NCI-H1417 treated with DMSO at 0.1 percent for 48 hours (cell line): ENCODE results near the gene AHCYL2.
"Not testable (repeated sequence)": the region's sequence is repeated elsewhere in the genome, so short reads cannot be mapped to it uniquely, and the experiment has no call there.

Source experiments
- DNase-seq: peaks from one replicate; lab custom pipeline; 2025; lab: John Stamatoyannopoulos, UW

The AHCYL2 gene

GRCh38 chr7:129426482-129426881 lies 201.7 kb downstream of the AHCYL2 start:
- DNase-seq: no peak

DNA sequence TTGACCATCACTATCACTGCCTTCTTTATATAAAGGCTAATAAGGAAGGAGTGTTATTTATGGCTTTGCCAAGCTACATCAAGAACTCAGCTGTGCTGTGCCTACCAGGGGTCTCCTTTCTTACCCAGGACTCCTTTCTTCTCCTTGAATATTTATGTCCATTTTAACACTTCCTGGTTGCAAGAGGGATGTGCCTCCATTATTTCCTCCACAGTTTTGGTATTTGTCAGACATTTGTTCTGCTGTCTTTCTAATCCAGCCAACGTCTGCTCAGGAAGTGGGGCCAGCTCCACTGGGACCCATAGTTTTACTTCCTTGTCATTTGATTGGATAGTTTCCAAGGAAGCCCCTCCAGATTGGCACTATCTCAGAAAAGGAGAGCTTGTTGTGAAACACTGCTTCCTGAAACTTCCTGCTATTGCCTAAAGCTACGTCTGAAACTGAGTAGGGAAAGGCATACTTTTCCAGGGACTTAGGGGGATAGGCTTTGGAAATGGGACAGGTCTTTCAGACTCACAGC lies 202.8 kb downstream of the AHCYL2 start:
- DNase-seq: no peak

DNA sequence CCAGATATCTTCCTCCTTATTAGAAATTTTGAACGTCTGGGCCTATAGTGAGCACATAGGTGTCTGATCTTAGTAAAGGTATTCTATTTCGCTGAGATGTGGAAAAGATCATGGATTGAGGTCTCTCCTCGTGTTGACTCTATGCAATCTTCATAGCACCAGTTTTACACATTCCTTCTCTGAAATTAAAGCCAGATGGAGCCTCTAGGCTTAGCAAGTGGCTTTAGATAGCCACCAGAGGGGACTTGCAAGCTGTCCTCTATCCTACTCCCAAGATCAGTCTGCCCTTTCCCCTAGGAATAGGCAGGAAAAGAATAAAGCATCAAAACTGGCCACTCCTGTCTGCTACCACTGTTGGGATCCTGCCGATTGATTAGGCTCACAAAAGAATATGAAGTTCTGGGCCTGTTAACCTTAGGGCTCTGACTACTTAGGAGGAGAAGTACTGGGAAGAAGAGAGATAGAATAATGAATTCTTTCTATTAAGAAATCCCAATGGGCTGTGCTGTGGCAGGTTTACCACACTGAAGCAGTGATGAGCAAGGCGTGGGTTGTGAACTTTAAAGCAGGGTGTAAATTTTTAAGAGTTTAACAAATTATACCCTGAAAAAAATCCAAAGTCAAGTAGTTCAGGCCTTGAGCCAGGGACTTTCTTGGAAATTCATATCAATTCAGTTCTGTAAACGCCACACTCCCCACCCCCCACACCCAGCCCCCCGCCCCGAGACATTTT lies 207.2 kb downstream of the AHCYL2 start:
- no peak for DNase-seq

DNA sequence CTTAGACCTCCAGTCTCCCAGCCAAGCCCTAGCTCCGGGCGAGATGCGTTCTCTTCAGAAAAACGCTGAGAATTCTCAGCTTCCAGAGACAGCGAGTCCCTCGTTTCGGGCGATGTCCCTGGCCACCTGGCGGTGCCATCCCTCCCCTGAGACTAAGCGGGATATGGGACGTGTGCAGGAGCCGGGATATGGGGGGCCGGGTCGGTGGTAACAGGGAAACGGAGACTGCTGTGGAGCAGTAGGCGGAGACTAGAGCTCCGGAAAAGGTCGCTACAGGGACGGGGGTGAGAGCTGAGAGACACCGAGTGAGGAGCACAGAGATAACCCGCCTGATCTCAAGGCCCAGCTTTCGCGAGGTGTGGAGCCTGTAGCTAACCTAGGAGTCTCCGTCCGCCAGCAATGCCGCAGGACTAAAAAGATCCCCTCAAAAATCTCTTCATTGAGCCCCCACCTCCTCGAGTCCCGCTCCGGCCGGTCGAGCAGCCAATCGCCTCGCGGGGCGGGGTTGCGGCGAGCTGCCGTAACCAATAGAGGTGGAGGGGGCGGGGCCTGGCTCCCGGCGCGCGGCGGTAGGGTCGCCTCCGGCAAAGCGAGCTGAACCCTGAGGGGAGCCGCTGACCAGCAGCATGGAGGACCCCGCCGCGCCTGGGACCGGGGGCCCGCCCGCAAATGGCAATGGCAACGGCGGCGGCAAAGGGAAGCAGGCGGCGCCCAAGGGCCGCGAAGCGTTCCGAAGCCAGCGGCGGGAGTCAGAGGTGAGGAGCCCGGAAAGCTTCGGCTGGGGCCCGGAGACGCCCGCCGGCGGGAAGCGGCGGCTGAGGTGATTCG lies 209.2 kb downstream of the AHCYL2 start, which contains the start of gene STRIP2:
Gene STRIP2, plus strand, starts transcription at position 586 of the 828 bp plus-strand sequence. Its CDS starts 41 bp downstream, at position 627.
- peak; percentile 89 for DNase-seq

- DNase-seq: no peak
Measured at GRCh38 chr7:129434675-129435318, 210.0 kb downstream of the AHCYL2 start.

- no peak for DNase-seq
Measured at GRCh38 chr7:129435414-129435829, 210.6 kb downstream of the AHCYL2 start.

DNA sequence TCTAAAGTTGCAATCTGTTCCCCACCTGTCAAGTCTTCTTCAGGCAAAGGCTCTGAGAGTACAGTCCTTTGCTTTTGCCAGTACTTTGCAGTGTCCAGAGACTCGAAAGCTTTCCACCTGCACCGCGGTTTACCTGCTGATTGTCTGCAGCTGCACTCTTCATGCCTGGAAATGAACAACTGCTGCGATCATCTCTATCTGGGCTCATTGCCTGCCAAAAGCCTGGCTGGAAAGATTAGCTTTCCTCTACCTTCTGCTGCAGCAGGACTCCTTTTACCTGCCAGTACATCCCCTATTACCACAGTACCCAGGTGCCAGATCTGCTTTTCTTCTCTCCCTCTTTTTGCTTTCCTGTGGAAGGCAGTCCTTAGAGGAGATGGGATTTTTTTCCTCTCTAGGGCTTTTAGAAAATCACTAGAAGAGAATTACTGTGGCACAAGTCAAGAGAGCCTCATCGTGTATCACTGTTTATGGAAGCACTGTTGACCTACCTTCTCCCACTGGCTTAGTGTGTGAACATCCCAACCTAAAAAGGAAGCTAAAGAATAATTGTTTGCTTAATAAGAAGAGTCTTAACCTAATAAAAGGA lies 211.6 kb downstream of the AHCYL2 start:
- no peak for DNase-seq

- no peak for DNase-seq
Measured at GRCh38 chr7:129437190-129437589, 212.4 kb downstream of the AHCYL2 start.

DNA sequence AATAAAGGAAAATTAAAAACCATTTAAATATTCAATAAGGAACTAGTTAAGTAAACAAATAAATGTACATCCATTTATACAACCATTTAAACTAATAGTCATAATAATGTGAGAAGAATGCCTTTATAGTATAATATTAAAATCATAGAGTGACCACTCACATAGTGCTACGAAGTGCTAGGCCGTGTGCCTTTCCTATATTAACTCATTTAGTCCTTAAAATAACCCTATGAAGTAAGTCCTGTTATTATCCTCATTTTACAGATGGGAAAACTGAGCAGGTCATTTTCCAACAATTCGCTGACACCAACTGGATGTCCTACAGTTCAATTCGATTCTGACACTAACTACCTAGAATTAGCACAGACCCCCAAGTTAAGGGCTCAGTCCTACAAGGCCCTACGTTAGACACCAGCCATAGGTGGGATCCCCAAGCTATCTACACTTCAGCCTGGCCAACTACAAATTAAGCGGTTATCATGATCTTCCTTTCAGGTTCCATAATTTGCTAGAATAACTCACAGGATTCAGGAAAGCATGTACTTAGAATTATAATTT lies 213.5 kb downstream of the AHCYL2 start:
- no peak for DNase-seq

DNA sequence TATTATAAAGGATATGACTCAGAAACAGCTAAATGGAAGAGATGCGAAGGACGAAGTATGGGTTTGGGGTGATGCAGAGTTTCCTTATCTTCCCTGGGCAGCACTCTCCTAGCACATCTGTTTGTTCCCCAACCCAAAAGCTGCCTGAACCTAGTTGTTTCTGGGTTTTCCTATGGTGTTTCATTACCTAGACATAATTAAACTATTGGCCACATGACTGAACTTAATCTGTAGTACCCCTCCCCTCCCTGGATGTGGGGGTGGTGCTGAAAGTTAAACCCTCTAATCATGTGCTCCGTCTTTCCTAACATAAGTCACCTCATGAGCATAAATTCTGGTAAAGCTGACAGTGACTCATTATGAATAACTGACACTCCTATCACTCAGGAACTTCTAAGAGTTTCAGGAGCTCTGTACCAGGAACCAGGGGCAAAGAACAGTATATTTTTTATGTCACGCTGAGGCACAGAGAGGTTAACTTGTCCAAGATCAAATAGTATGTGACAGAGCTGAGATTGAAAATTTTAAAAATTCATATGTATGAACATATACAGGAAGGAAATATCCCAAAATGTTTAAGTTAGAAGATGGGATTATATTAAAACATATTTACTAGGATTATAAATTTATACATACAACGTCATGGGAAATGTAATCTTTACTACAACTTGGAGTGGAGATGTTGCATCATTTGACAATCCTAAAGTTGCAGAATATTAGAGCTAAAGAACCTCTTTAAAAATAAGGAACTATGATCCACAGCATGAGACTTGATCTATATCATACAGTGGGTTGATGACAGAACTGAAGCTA lies 214.2 kb downstream of the AHCYL2 start:
- no peak for DNase-seq

DNA sequence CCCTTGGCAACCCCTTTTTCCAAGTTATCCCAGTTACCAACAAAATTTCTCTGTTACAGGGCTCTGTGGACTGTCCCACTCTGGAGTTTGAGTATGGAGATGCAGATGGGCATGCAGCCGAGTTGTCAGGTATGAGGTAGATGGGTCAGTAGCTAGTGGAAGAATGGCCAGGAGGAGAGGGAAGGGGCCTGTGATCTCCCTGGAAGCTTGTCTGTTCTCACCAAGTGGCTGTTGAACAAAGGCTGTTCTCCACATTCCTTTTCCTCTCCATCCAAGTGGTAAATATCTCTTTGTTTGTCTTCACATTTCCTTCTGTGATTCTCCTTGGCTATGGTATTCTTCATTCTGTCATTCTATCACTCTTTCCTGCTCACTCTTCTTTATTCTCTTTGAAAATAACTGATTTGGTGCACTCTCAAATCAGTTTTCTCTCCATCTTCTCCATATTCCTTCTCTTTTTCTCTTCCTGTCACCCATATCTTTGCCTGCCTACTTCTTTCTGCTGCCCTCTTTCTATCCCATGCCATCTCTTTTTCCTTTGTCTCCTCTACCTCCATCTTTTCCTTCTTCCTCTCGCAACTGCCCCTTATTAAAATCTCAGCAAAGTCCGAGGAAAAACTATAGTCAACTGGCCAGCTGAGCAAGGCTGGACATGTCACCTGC lies 215.3 kb downstream of the AHCYL2 start:
- DNase-seq: no peak

GRCh38 chr7:129443612-129444011 lies 218.8 kb downstream of the AHCYL2 start:
- DNase-seq: no peak

GRCh38 chr7:129444776-129445175 lies 219.9 kb downstream of the AHCYL2 start:
- not testable (repeated sequence) for DNase-seq

GRCh38 chr7:129446925-129447324 lies 222.1 kb downstream of the AHCYL2 start:
- DNase-seq: not testable (repeated sequence)

DNA sequence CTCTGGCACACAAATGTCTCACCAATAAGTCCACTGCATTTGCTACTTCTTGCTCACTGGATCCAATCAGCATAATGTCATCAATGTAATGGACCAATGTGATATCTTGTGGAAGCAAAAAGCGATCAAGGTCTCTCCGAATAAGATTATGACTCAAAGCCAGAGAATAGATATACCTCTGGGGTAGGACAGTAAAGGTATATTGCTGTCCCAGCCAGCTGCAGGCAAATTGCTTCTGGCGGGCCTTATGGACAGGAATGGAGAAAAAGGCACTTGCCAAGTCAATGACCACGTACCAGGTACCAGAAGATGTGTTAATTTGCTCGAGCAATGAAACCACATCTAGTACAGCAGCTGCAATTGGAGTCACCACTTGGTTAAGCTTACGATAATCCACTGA lies 222.6 kb downstream of the AHCYL2 start:
- not testable (repeated sequence) for DNase-seq

- DNase-seq: not testable (repeated sequence)
Measured at GRCh38 chr7:129448608-129449007, 223.8 kb downstream of the AHCYL2 start.

DNA sequence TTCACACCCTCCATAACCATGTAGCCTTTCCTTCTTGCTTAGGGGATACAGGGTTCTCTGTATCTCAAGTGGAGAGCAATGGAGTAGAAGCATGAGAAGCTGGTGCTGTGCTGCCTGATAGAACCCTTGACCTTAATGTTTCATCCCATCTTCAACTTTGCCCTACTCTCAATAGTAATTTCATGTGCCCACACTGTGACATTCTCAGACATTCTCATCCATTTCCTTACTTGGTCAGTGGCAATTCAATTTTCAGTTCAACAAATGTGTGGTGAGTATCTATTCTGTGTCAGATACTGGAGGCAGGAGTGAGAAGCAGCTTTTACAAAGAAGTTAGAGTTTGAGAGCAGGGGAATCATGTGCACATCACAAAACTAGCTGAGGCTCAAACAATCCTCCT lies 225.5 kb downstream of the AHCYL2 start:
- DNase-seq: no peak

DNA sequence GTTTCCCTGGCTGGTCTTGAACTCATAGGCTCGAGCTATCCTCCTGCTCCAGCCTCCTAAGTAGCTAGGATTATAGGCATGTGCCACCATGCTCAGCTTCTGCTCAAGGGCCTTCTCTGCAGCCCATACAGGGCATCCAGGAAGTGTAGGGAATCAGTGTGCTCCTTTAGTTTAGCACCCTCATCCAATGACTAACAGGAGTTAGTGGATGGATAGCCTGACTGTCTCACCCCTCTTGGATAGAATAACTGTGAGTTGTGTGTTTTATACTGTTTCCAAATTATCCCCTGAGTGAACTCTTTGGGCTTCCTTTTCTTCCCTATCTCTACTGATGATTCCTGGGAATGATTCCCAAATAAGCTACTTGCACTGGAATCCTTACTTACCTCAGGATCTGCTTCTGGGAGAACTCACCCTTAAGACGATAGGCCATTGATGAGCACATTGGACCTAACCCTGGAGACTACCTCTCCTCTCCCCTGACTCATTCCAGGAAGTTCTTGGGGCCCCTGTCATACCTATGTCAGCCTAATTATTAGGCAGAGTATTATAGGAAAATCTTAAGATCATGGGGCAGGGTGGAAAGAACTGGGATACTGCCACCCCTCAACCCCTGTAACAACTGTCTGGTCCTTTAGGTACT lies 227.9 kb downstream of the AHCYL2 start:
- DNase-seq: no peak

- no peak for DNase-seq
Measured at GRCh38 chr7:129453510-129454248, 228.8 kb downstream of the AHCYL2 start.
